Parathyroid adenoma (tissue), 2 donors: ENCODE measurements around the gene MDGA2.

ENCODE experiments used
- H2AFZ ChIP-seq: fragments of 300-600 bp; sonication (generic); one replicate; pipeline ENCODE4 v1.7.0; 2017; ENCODE audit warnings: antibody characterized with exemption, mild to moderate bottlenecking
- H3K27ac ChIP-seq: fragments of 300-600 bp; sonication (generic); one replicate; pipeline ENCODE4 v1.7.0; 2017
- H3K27me3 ChIP-seq: fragments of 300-600 bp; sonication (generic); one replicate; pipeline ENCODE4 v1.7.0; 2017; ENCODE audit warnings: low read length; ENCODE audit not compliant: control insufficient read depth, insufficient read depth
- H3K36me3 ChIP-seq: fragments of 300-600 bp; sonication (generic); one replicate; pipeline ENCODE4 v1.7.0; 2017; ENCODE audit warnings: low read length; ENCODE audit not compliant: control insufficient read depth, insufficient read depth
- H3K4me1 ChIP-seq: fragments of 300-600 bp; sonication (generic); one replicate; pipeline ENCODE4 v1.7.0; 2017; ENCODE audit warnings: control low read depth
- H3K4me2 ChIP-seq: fragments of 300-600 bp; sonication (generic); one replicate; pipeline ENCODE4 v1.7.0; 2017; ENCODE audit warnings: low read length
- H3K4me3 ChIP-seq: fragments of 300-600 bp; sonication (generic); one replicate; pipeline ENCODE4 v1.7.0; 2017; ENCODE audit warnings: low read depth, low read length
- H3K79me2 ChIP-seq: fragments of 300-600 bp; sonication (generic); one replicate; pipeline ENCODE4 v1.7.0; 2017; ENCODE audit warnings: control low read depth
- H3K9ac ChIP-seq: fragments of 300-600 bp; sonication (generic); one replicate; pipeline ENCODE4 v1.7.0; 2017; ENCODE audit warnings: mild to moderate bottlenecking
- H3K9me3 ChIP-seq: fragments of 300-600 bp; sonication (generic); one replicate; pipeline ENCODE4 v1.7.0; 2017; ENCODE audit warnings: low read length; ENCODE audit not compliant: control insufficient read depth
- CTCF ChIP-seq: fragments of 300-600 bp; sonication (generic); IDR thresholded peaks from one replicate; pipeline ENCODE4 v1.7.0; 2017; ENCODE audit warnings: antibody characterized with exemption, mild to moderate bottlenecking
- donor health status: primary hyperparathyroidism.

The MDGA2 gene

GRCh38 chr14:47710581-47710980 lies 35.2 kb upstream of the MDGA2 start:
- H3K4me1 ChIP-seq: no peaks in the 10 kb centered on the region
- no peaks in the 10 kb centered on the region for H3K36me3 ChIP-seq
- no peak overlapping the region for H3K9ac ChIP-seq
- no peaks in the 10 kb centered on the region for H3K79me2 ChIP-seq
- H3K27ac ChIP-seq: no peak overlapping the region
- H3K27me3 ChIP-seq: no peaks in the 10 kb centered on the region
- H3K4me3 ChIP-seq: no peak overlapping the region
- no peak overlapping the region for H2AFZ ChIP-seq
- H3K4me2 ChIP-seq: no peak overlapping the region
- no peaks in the 10 kb centered on the region for H3K9me3 ChIP-seq
- no peak for TF ChIP-seq CTCF

GRCh38 chr14:47705683-47706082 lies 30.3 kb upstream of the MDGA2 start:
- no peak for TF ChIP-seq CTCF
- Histone ChIP-seq H3K79me2 (no peaks in the 10 kb centered on the region), H3K9me3 (no peaks in the 10 kb centered on the region), H3K9ac (no peak overlapping the region), H3K4me1 (no peaks in the 10 kb centered on the region), H3K4me2 (no peak overlapping the region), H2AFZ (no peak overlapping the region), H3K36me3 (no peaks in the 10 kb centered on the region), H3K27me3 (no peaks in the 10 kb centered on the region), H3K27ac (no peak overlapping the region), H3K4me3 (no peak overlapping the region)

- Histone ChIP-seq H3K27me3 (no peaks in the 10 kb centered on the region), H3K4me2 (no peak overlapping the region), H3K4me1 (no peaks in the 10 kb centered on the region), H3K27ac (no peak overlapping the region), H3K9ac (no peak overlapping the region), H2AFZ (no peak overlapping the region), H3K79me2 (no peaks in the 10 kb centered on the region), H3K9me3 (no peaks in the 10 kb centered on the region), H3K36me3 (no peaks in the 10 kb centered on the region), H3K4me3 (no peak overlapping the region)
- no peak for TF ChIP-seq CTCF
Observed at GRCh38 chr14:47691829-47692228, 16.4 kb upstream of the MDGA2 start.

GRCh38 chr14:47678993-47679392 lies 3.6 kb upstream of the MDGA2 start:
- no peak overlapping the region for H3K4me3 ChIP-seq
- H3K36me3 ChIP-seq: no peaks in the 10 kb centered on the region
- H3K27ac ChIP-seq: no peak overlapping the region
- no peaks in the 10 kb centered on the region for H3K4me1 ChIP-seq
- no peak overlapping the region for H3K9ac ChIP-seq
- H3K27me3 ChIP-seq: no peaks in the 10 kb centered on the region
- no peak for TF ChIP-seq CTCF
- no peak overlapping the region for H2AFZ ChIP-seq
- no peak overlapping the region for H3K4me2 ChIP-seq
- no peaks in the 10 kb centered on the region for H3K9me3 ChIP-seq
- H3K79me2 ChIP-seq: no peaks in the 10 kb centered on the region

- no peak for TF ChIP-seq CTCF
- H3K79me2 ChIP-seq: no peaks in the 10 kb centered on the region
- H3K4me1 ChIP-seq: no peaks in the 10 kb centered on the region
Observed at GRCh38 chr14:47678157-47678556, 2.8 kb upstream of the MDGA2 start.

More at GRCh38 chr14:47678157-47678556, 2.8 kb upstream of the MDGA2 start:
- Histone ChIP-seq H3K9me3 (no peaks in the 10 kb centered on the region), H3K4me2 (no peak overlapping the region), H3K36me3 (no peaks in the 10 kb centered on the region), H3K9ac (no peak overlapping the region), H3K4me3 (no peak overlapping the region), H2AFZ (no peak overlapping the region), H3K27ac (no peak overlapping the region), H3K27me3 (no peaks in the 10 kb centered on the region)
